Measurements from ENCODE around the gene NETO1.

The NETO1 gene

DNA sequence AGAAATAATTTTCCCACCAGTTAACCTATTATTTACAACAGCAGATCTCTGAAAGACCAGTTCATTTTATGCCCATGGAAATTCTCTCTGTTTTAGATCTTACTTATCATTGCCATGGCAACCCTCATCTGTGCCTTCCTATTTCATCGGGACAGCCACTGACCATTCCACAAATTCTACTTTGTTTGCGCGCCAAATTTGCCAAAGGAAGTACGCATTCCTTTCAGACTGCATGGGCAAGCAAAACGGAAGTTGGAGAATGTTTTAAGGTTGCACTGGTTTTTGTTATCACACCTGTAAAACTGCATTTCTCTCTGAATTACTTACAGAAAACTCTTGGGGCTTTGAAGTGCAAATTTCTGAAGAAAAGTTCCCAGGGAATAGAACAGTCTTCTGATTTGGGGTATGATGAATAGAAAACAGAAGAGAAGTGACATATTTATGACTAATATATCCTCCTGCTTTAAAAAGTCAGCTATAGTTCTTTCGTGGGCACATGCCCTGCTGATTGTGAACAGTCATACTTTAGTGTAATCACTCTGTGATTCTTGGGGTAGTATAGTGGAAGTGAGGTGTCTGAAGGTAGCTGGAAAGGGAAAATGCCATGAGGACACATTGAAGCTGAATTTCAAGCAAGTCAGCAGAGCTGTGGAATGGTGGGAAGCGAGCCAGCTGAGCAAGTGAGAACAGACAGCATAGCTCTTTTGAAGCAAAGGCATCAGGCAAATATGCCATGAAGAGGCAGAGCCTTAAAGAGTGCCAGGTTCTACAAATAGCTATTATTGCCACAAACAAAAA, 20.9 kb downstream of the NETO1 start:
- DNase-seq, result no peak

DNA sequence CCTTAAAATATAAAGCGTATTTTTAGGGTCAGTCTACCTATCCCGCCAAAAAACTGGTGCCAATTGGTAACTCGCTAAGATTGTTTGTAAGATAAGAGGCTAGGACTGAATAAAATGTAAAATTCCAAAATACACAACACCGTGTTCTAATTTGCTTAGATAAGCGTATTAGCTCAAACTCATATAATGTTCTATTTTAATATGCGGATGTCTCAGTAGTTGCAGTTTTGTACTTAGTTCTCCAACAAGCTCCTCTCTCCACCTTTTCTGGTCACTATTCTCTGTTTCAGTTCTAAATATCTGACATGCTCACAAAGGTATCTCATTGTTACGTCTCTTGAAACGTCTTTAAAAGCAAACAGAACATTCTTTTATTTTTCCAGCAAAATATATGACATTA, 24.0 kb downstream of the NETO1 start:
- no peak for DNase-seq

DNA sequence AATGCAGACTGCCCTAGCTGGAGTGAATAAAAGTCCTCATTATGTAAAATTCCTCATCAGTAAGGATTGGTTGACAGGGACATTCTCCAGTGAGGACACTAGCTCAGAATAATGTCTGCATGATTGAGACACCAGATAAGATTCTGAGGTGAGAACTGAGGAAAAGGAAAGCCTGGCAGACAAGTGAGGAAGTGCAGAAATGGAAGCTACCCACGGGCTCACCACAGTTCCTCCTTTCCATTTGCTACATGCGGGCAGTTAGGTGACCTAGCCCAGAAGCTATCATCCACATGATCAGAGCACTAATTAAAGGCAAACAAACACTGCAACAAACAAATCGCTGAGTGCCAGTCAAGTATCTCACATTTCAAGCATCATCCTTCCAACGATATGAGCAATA, 27.7 kb downstream of the NETO1 start:
- DNase-seq, result no peak

DNA sequence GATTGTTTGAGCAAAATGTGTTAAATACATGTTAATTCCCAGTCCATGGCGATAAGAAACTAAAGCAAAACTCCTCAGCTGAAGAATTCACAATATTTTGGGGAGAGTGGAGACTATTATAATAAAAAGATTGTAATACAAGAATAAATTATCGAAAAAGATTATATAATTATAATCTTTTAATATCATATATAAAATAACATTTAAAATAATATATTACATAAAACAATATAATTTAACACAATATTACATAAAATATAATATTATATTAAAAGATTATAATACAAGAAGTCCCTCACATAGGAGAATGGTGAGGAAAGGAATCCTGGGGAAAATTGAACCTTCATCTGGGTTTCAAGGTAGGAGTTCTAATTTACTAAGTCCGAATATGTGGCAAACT, 33.1 kb downstream of the NETO1 start:
- no peak for DNase-seq

DNA sequence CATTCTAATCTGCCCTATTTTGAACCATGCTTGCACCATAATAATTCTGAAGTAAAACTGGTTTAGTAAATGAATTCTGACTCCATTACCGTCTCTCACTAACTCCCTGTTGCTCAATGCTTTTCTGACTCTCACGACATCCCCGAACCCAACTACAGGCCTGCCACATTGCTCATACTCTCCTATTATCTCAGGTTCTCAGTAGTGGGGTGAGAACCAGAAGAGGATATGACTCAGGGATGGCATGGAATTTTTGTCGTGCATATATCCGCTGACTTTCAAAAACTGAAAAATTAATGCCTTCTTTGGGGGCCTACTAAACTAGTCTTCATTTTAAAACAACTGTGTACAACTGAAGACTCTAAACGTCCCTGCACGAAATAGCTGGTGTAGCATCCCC, 34.3 kb downstream of the NETO1 start:
- no peak for DNase-seq

DNA sequence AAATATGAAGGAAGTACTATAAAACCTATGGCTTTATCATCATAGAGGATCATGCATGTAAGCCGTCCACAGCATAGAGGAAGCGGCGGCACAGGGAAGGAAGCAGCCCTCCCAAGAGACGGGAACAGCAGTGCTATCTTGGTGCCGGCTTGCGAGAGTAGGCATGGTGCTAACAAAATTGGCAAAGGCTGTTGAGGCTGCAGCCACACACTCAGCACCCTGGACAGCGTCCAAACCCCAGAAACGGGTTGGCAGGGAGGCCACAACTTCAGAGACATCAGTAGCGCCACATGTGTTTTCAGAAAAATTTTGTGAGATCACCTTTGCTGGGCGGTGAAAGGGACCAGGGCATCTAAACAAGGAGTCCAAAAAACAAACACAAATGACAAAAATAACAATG, 37.7 kb downstream of the NETO1 start:
- DNase-seq, result peak; percentile 10

GRCh38 chr18:72828601-72829000, 39.2 kb downstream of the NETO1 start:
- no peak for DNase-seq

GRCh38 chr18:72826736-72827135, 41.1 kb downstream of the NETO1 start:
- DNase-seq, result no peak

DNA sequence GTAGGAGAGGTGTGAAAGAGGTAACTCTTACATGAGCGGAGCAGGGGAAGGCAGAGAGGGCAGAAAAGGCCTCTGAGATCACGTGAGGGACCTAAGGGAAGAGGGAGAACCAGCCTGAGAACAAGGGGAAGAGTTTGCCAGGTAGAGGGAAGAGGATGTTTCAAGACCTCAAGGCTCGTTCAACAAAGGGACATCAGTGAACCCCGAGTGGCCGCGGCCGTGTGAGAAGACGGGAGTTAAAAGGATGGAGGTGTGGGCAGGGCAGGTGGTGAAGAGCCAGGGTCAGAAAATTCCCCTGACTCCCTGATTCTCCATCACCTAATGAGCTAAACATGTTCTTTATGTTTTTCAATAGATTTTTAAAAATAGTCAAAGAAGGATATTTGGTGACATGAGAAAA, 44.4 kb downstream of the NETO1 start:
- no peak for DNase-seq

DNA sequence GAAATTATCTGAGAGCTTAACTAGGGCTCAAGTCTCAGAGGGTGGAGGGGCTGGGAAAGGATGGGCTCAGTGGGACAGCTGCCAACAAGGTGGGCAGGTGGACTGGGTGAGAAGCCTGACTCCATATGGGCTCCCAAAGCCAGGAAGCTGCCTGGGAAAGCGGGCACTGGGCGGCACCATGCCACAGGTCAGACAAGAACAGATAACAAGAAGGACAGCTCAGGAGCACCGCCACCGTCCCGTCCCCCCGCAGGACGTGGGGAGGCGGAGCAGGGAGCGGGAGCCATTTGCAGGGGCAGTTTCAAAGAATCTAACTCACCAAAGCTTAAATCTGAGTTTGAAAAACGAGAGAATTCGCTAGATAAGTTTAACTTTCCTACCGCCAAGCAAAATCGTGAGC, 45.6 kb downstream of the NETO1 start:
- no peak for DNase-seq

- no peak for DNase-seq
Measured at GRCh38 chr18:72820571-72820970, 47.2 kb downstream of the NETO1 start.

- no peak for DNase-seq
Measured at GRCh38 chr18:72819050-72819449, 48.7 kb downstream of the NETO1 start.

GRCh38 chr18:72811047-72811446, 56.7 kb downstream of the NETO1 start:
- no peak for DNase-seq

GRCh38 chr18:72808680-72809079, 59.1 kb downstream of the NETO1 start:
- DNase-seq, result no peak

- no peak for DNase-seq
Measured at GRCh38 chr18:72799106-72799505, 68.7 kb downstream of the NETO1 start.

DNA sequence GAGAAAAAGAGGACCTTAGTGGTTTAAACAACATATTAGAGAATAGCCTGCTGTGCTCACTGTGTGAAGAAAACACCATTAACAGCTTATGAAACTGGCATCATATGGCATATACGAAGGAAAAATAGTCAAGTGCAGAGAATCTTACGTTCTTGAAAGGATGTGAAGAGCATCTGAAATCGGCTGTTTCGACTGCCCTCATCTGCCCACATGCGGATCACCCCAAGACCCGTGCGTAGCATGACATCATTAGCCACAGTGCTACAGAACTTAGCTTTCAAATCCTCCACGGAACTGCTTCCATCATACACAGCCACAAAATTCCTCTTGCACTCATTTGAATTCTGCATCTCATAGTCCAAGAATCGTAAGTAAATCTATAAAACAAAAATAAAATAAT, 84.3 kb downstream of the NETO1 start:
- no peak for DNase-seq

- DNase-seq, result no peak
Measured at GRCh38 chr18:72774914-72775313, 92.9 kb downstream of the NETO1 start.

- DNase-seq, result no peak
Measured at GRCh38 chr18:72772916-72773315, 94.9 kb downstream of the NETO1 start.

DNA sequence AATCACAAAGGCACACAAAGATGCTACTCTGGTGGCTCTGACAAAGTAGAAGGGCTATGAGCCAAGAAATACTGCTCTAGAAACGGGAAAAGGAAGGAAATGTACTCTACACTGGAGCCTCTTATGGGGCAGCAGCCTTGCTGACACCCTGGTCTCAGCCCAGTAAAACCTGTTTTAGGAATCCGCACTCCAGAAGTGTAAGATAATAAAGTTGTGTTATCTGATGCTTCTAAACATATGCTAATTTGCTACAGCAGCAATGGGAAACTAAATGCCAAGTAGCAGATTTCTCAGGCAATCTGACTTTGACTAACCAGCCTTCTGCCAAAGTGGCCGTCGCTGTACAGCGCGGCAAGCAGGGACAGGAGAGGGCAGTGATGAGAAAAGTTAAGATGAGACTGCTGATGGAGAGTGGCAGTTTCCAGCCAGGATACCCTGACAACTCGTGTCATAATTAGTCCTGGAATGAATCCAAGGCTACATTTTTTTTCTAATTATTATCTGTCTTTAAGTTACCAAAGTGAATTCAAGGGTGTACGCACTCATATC, 99.0 kb downstream of the NETO1 start:
- peak; percentile 13 for DNase-seq

DNA sequence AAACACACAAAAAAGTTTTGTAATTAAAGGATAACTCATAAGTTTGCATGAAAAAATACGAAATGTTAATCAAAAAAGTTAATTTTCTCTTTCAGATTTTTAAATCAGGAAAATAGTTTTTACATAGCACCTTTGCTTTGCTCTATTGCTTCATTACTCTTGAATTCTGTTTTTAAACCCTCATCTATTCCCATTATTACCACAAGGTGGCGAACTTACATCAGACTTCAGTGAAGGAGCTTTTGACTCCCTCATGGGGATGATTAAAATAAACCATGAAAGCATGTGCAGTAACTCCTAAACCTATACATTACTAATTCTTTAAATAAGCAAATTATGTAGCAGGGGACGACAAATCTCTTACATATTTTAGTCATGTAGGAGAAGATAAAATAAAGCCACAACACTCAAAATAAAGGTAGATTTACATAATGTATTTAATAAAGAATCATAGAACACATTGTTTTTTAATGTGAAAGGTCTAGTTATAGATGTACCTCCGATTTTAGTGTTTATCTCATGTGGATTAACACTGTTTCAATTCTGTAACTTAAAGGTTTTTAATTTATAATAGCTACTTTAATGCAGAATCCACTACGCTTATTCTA, 105.2 kb downstream of the NETO1 start:
- DNase-seq, result no peak

DNA sequence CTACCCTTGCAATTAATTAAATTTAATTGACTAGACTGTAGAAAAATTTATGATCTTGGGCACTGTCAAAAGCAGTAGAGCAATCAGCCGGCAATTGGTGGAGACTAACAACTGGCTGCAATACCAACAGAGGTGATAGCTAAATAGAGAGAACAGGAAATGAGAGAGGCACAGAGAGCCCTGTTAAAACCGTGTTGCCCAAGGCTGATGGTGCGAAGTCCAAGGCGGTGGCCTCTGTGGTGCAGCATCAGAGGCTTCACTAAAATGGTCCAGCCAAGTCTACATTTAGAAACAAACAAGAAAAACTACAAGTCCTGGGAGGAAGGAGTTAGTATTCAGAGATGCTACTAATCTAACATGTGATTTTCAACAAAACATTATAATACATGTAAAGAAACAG, 115.6 kb downstream of the NETO1 start:
- no peak for DNase-seq

DNA sequence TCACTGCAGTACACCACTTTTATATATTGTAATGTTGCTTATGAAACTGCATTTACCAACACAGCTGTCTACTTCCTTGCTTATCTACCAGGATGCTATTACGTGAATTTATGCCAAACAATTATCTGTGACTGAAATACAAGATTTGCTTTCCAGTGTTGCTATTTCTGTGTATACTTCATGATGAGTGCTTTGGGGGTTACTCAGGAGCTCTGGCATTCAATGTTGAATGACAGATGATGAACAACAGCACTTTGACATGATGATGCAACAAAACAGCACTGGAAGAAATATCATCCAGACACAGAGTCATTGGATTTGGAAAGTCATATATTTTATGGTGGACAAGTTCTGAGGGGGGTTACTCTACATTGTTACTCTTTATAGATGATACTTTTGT, 125.8 kb downstream of the NETO1 start:
- DNase-seq, result no peak

- no peak for DNase-seq
Measured at GRCh38 chr18:72738136-72738535, 129.7 kb downstream of the NETO1 start.

DNA sequence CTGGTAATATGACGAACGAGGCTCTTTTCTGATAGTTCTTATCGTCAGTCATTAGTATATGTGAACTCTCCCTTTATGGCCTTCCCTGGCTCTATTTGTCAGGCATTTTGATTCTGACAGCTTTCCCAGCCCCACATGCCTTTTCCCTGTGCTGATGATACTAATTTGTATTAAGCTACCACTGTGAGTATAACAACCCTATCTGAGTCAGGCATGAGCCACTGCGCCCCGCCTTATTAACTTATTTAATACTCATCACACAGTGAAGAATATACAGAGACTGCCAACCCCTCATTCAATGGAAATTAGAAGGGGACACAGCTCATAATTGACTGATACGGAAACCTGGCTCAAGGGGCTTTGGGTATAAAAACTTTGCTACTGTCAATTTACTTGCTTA, 140.0 kb downstream of the NETO1 start:
- no peak for DNase-seq
